ENCODE measurements around the gene LHPP. TPM values are rescaled to one million over a fixed set of nuclear protein-coding genes. Genes with fewer than 3 reads are reported as not detected.

Gene LHPP
- total RNA-seq, 1 experiment from 2014 or later, result 6.6 TPM

DNA sequence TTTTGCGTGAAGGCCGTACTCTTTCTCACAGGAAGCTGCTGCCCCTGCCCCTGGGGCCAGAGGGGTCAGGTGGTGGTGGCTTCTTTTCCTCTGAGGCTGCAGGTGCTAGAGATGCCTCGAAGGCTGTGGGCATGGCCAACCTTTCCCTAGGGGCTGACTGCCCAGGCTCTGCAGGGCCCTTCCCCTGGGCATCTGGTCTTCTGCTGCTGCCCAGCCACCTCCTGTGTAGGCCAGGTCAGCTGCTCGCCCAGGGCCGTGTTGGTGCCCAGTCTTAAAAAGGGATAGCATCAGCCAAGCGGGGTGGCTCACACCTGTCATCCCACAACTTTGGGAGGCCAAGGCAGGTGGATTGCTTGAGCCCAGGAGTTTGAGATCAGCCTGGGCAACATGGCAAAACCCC lies 168.2 kb downstream of the LHPP start:
- no peak overlapping the region for H3K9ac ChIP-seq (ENCODE audit: low read length)
- no peaks in the 10 kb centered on the region for H3F3A ChIP-seq (ENCODE audit: low read length, unreplicated experiment)
- ChIA-PET POLR2A (ENCODE audit: unreplicated experiment) (no interaction called here), CTCF (no interaction called here)
- H3K79me2 ChIP-seq (ENCODE audit: low read length), result no peaks in the 10 kb centered on the region
- intact Hi-C loops (cut with micrococcal nuclease), result no loop called here
- ATAC-seq, result no peak
- no peaks in the 10 kb centered on the region for H3K36me3 ChIP-seq (ENCODE audit: low read depth, low read length)
- no peak overlapping the region for H3K4me2 ChIP-seq (ENCODE audit: low read length)
- H3K4me3 ChIP-seq (ENCODE audit: low read length), result no peak overlapping the region
- no peaks in the 10 kb centered on the region for H4K20me1 ChIP-seq (ENCODE audit: low read length)
- H3K9me3 ChIP-seq (ENCODE audit: low read length), result no peaks in the 10 kb centered on the region
- DNase-seq, result no peak
- TF ChIP-seq CTCF (conservative IDR thresholded peaks at IDR 0.05; ENCODE audit: low read depth, low read length) (no peak), EZH2phosphoT487 (IDR thresholded peaks at IDR 0.05; ENCODE audit: borderline replicate concordance, low read length) (no peak), EZH2 (IDR thresholded peaks at IDR 0.05; ENCODE audit: low read length, unreplicated experiment) (no peak)
- H3K4me1 ChIP-seq (ENCODE audit: insufficient read depth, low read length), result peaks cover 11% of the 10 kb centered on the region
- BruUV-seq (replicated peaks), result no TSS peak
- H3K27me3 ChIP-seq (ENCODE audit: low read length), result no peaks in the 10 kb centered on the region
- no peaks in the 10 kb centered on the region for H3K9me2 ChIP-seq (replicated peaks; ENCODE audit: low read length)
- no peak overlapping the region for H2AFZ ChIP-seq (ENCODE audit: low read length)
- H3K27ac ChIP-seq (ENCODE audit: low read length), result no peak overlapping the region

GRCh38 chr10:124630551-124630950 lies 168.9 kb downstream of the LHPP start:
- no peak overlapping the region for H2AFZ ChIP-seq (ENCODE audit: low read length)
- ATAC-seq, result no peak
- CTCF ChIA-PET, result no interaction called here
- no peaks in the 10 kb centered on the region for H3K36me3 ChIP-seq (ENCODE audit: low read depth, low read length)
- H3K4me3 ChIP-seq (ENCODE audit: low read length), result no peak overlapping the region
- H4K20me1 ChIP-seq (ENCODE audit: low read length), result no peaks in the 10 kb centered on the region
- DNase-seq, result no peak
- no TSS peak for BruUV-seq (replicated peaks)
- intact Hi-C loops (cut with micrococcal nuclease), result no loop called here
- H3K9me3 ChIP-seq (ENCODE audit: low read length), result no peaks in the 10 kb centered on the region
- POLR2A ChIA-PET (ENCODE audit: unreplicated experiment), result no interaction called here
- H3K27ac ChIP-seq (ENCODE audit: low read length), result no peak overlapping the region
- H3K79me2 ChIP-seq (ENCODE audit: low read length), result no peaks in the 10 kb centered on the region
- no peaks in the 10 kb centered on the region for H3K9me2 ChIP-seq (replicated peaks; ENCODE audit: low read length)
- H3K27me3 ChIP-seq (ENCODE audit: low read length), result no peaks in the 10 kb centered on the region
- peaks cover 11% of the 10 kb centered on the region for H3K4me1 ChIP-seq (ENCODE audit: insufficient read depth, low read length)
- TF ChIP-seq EZH2phosphoT487 (IDR thresholded peaks at IDR 0.05; ENCODE audit: borderline replicate concordance, low read length) (no peak), CTCF (conservative IDR thresholded peaks at IDR 0.05; ENCODE audit: low read depth, low read length) (no peak), EZH2 (IDR thresholded peaks at IDR 0.05; ENCODE audit: low read length, unreplicated experiment) (no peak)
- H3K9ac ChIP-seq (ENCODE audit: low read length), result no peak overlapping the region
- H3F3A ChIP-seq (ENCODE audit: low read length, unreplicated experiment), result no peaks in the 10 kb centered on the region
- H3K4me2 ChIP-seq (ENCODE audit: low read length), result no peak overlapping the region

GRCh38 chr10:124632064-124632531 lies 170.5 kb downstream of the LHPP start:
- no peak for TF ChIP-seq CTCF (conservative IDR thresholded peaks at IDR 0.05; ENCODE audit: low read depth, low read length)
- TF ChIP-seq EZH2phosphoT487 (IDR thresholded peaks at IDR 0.05; ENCODE audit: borderline replicate concordance, low read length), result no peak
- no peak for TF ChIP-seq EZH2 (IDR thresholded peaks at IDR 0.05; ENCODE audit: low read length, unreplicated experiment)
- BruUV-seq (replicated peaks), result no TSS peak
- H3K27ac ChIP-seq (ENCODE audit: low read length), result no peak overlapping the region
- H3K36me3 ChIP-seq (ENCODE audit: low read depth, low read length), result no peaks in the 10 kb centered on the region
- H3K9ac ChIP-seq (ENCODE audit: low read length), result no peak overlapping the region
- CTCF ChIA-PET, result no interaction called here
- no peaks in the 10 kb centered on the region for H3K27me3 ChIP-seq (ENCODE audit: low read length)
- no peak for ATAC-seq
- no peaks in the 10 kb centered on the region for H3K9me3 ChIP-seq (ENCODE audit: low read length)
- no peak overlapping the region for H3K4me3 ChIP-seq (ENCODE audit: low read length)
- intact Hi-C loops (cut with micrococcal nuclease), result no loop called here
- H3F3A ChIP-seq (ENCODE audit: low read length, unreplicated experiment), result no peaks in the 10 kb centered on the region
- H3K79me2 ChIP-seq (ENCODE audit: low read length), result no peaks in the 10 kb centered on the region
- H2AFZ ChIP-seq (ENCODE audit: low read length), result no peak overlapping the region
- POLR2A ChIA-PET (ENCODE audit: unreplicated experiment), result no interaction called here
- H3K4me1 ChIP-seq (ENCODE audit: insufficient read depth, low read length), result peaks cover 5% of the 10 kb centered on the region
- H4K20me1 ChIP-seq (ENCODE audit: low read length), result no peaks in the 10 kb centered on the region
- no peaks in the 10 kb centered on the region for H3K9me2 ChIP-seq (replicated peaks; ENCODE audit: low read length)
- no peak for DNase-seq
- H3K4me2 ChIP-seq (ENCODE audit: low read length), result no peak overlapping the region
